Transverse colon (tissue), 3 donors: ENCODE measurements around the gene AJAP1.

Experiments
- CTCF ChIP-seq, 5 experiments: fragments of 200-600 bp in 3 of 5; fragments of 450-650 bp in 2 of 5; sonication (generic) in 3 of 5; IDR thresholded peaks; 1 replicate in 2 of 5; 2 replicates in 3 of 5; pipeline ENCODE4 v1.5.1; 2016 to 2017; ENCODE audit warnings: antibody characterized with exemption in 5 of 5, inconsistent platforms in 3 of 5, mild to moderate bottlenecking in 2 of 5, moderate library complexity in 1 of 5
- POLR2A ChIP-seq: fragments of 450-650 bp; IDR thresholded peaks from one replicate; pipeline ENCODE4 v1.6.1; 2016; ENCODE audit warnings: antibody characterized with exemption, mild to moderate bottlenecking, moderate library complexity

GRCh38 chr1:4605158-4605557 is 49.3 kb upstream of the AJAP1 start:
- TF ChIP-seq CTCF (IDR thresholded peaks at IDR 0.05) (no peak), POLR2A (no peak)
